Measurements from ENCODE around the gene GPR65. TPM values are rescaled to one million over a fixed set of nuclear protein-coding genes. Genes with fewer than 3 reads are reported as not detected.

The GPR65 gene
- total RNA-seq, 1 donor from 2014 or later, result not detected

GRCh38 chr14:88026890-88027289 is 22.0 kb downstream of the GPR65 start:
- no peaks in the 10 kb centered on the region for H3K4me1 Mint-ChIP-seq (ENCODE audit: unreplicated experiment)
- H3K36me3 Mint-ChIP-seq (ENCODE audit: unreplicated experiment), result no peaks in the 10 kb centered on the region
- H3K9me3 Mint-ChIP-seq (ENCODE audit: unreplicated experiment), result no peaks in the 10 kb centered on the region
- no peak for DNase-seq (ENCODE audit: extremely low spot score, unreplicated experiment)
- H3K27ac Mint-ChIP-seq (ENCODE audit: unreplicated experiment), result no peak overlapping the region
- H3K27me3 Mint-ChIP-seq (ENCODE audit: unreplicated experiment), result peaks cover 9% of the 10 kb centered on the region
- H3K4me3 Mint-ChIP-seq (ENCODE audit: unreplicated experiment), result no peak overlapping the region
- TF ChIP-seq CTCF (IDR thresholded peaks at IDR 0.05), result no peak

- no peak for TF ChIP-seq CTCF (IDR thresholded peaks at IDR 0.05)
Observed at GRCh38 chr14:88029500-88029899, 24.6 kb downstream of the GPR65 start.

GRCh38 chr14:88030079-88030478 is 25.1 kb downstream of the GPR65 start:
- Mint-ChIP-seq H3K36me3 (ENCODE audit: unreplicated experiment) (no peaks in the 10 kb centered on the region), H3K9me3 (ENCODE audit: unreplicated experiment) (no peaks in the 10 kb centered on the region), H3K27me3 (ENCODE audit: unreplicated experiment) (peaks cover 9% of the 10 kb centered on the region), H3K27ac (ENCODE audit: unreplicated experiment) (no peak overlapping the region), H3K4me1 (ENCODE audit: unreplicated experiment) (no peaks in the 10 kb centered on the region), H3K4me3 (ENCODE audit: unreplicated experiment) (no peak overlapping the region)
- no peak for TF ChIP-seq CTCF (IDR thresholded peaks at IDR 0.05)
- DNase-seq (ENCODE audit: extremely low spot score, unreplicated experiment), result no peak

More at GRCh38 chr14:88029500-88029899, 24.6 kb downstream of the GPR65 start:
- no peaks in the 10 kb centered on the region for H3K4me1 Mint-ChIP-seq (ENCODE audit: unreplicated experiment)
- no peak for DNase-seq (ENCODE audit: extremely low spot score, unreplicated experiment)
- H3K36me3 Mint-ChIP-seq (ENCODE audit: unreplicated experiment), result no peaks in the 10 kb centered on the region
- H3K4me3 Mint-ChIP-seq (ENCODE audit: unreplicated experiment), result no peak overlapping the region
- H3K9me3 Mint-ChIP-seq (ENCODE audit: unreplicated experiment), result no peaks in the 10 kb centered on the region
- no peak overlapping the region for H3K27ac Mint-ChIP-seq (ENCODE audit: unreplicated experiment)
- peaks cover 9% of the 10 kb centered on the region for H3K27me3 Mint-ChIP-seq (ENCODE audit: unreplicated experiment)

- Mint-ChIP-seq H3K36me3 (ENCODE audit: unreplicated experiment) (no peaks in the 10 kb centered on the region), H3K27ac (ENCODE audit: unreplicated experiment) (no peak overlapping the region), H3K4me3 (ENCODE audit: unreplicated experiment) (no peak overlapping the region), H3K4me1 (ENCODE audit: unreplicated experiment) (no peaks in the 10 kb centered on the region), H3K9me3 (ENCODE audit: unreplicated experiment) (no peaks in the 10 kb centered on the region), H3K27me3 (ENCODE audit: unreplicated experiment) (peaks cover 9% of the 10 kb centered on the region)
- TF ChIP-seq CTCF (IDR thresholded peaks at IDR 0.05), result no peak
- no peak for DNase-seq (ENCODE audit: extremely low spot score, unreplicated experiment)
Observed at GRCh38 chr14:88030892-88031291, 26.0 kb downstream of the GPR65 start.

- Mint-ChIP-seq H3K36me3 (ENCODE audit: unreplicated experiment) (no peaks in the 10 kb centered on the region), H3K27me3 (ENCODE audit: unreplicated experiment) (peaks cover under 1% of the 10 kb centered on the region), H3K4me3 (ENCODE audit: unreplicated experiment) (no peak overlapping the region), H3K27ac (ENCODE audit: unreplicated experiment) (no peak overlapping the region), H3K4me1 (ENCODE audit: unreplicated experiment) (no peaks in the 10 kb centered on the region), H3K9me3 (ENCODE audit: unreplicated experiment) (no peaks in the 10 kb centered on the region)
- TF ChIP-seq CTCF (IDR thresholded peaks at IDR 0.05), result no peak
- no peak for DNase-seq (ENCODE audit: extremely low spot score, unreplicated experiment)
Observed at GRCh38 chr14:88032373-88032772, 27.4 kb downstream of the GPR65 start.

Measured in osteocyte (in vitro differentiated cells).